PC-9 (cell line): ENCODE data around the gene PSMG3. TPM values are rescaled to one million over a fixed set of nuclear protein-coding genes. Genes with fewer than 3 reads are reported as not detected.

Experiments
- BruUV-seq: library from RNA; stranded (reverse); fragments of 400-500 nt; replicated peaks from 2 replicates; lab custom pipeline; 2021; lab: Mats Ljungman, UMichigan
- CTCF ChIA-PET: fragments of 300-600 bp; sonication (Branson Sonifier 250); formaldehyde crosslinking; loops from one replicate; lab custom pipeline; 2022; ENCODE audit warnings: antibody characterized with exemption; lab: Charles Lee
- POLR2A ChIA-PET: fragments of 300-600 bp; sonication (Branson Sonifier 250); formaldehyde crosslinking; loops from one replicate; lab custom pipeline; 2022; ENCODE audit warnings: antibody characterized with exemption; ENCODE audit not compliant: unreplicated experiment; lab: Charles Lee
- DNase-seq, 2 experiments: peaks; one replicate each; pipeline versions ENCODE4 v3.0.0 to v3.0.0-alpha.2; 2015 to 2022; ENCODE audit warnings: mixed read lengths in 1 of 2
- H2AFZ ChIP-seq: fragments of 200-600 bp; sonication (generic); 2 replicates; pipeline ENCODE4 v1.8.1; 2017; ENCODE audit warnings: antibody characterized with exemption
- H3F3A ChIP-seq: fragments of 200-600 bp; sonication (generic); 2 replicates; pipeline ENCODE4 v1.8.1; 2017; ENCODE audit warnings: antibody characterized with exemption, mild to moderate bottlenecking, low read depth; ENCODE audit not compliant: insufficient read depth
- H3K27ac ChIP-seq: fragments of 200-600 bp; sonication (generic); 2 replicates; pipeline ENCODE4 v1.6.1; 2016; ENCODE audit warnings: mixed run types
- H3K27me3 ChIP-seq: fragments of 200-600 bp; sonication (generic); 2 replicates; pipeline ENCODE4 v1.6.1; 2016; ENCODE audit warnings: low read depth, mixed run types; ENCODE audit not compliant: insufficient read depth
- H3K36me3 ChIP-seq: fragments of 200-600 bp; sonication (generic); 2 replicates; pipeline ENCODE4 v1.6.1; 2016; ENCODE audit warnings: low read depth, mixed run types
- H3K4me1 ChIP-seq: fragments of 200-600 bp; sonication (generic); replicated peaks from 2 replicates; pipeline ENCODE4 v1.6.1; 2016; ENCODE audit warnings: mixed run types; ENCODE audit not compliant: insufficient read depth
- H3K4me2 ChIP-seq: fragments of 200-600 bp; sonication (generic); 2 replicates; pipeline ENCODE4 v1.6.1; 2017; ENCODE audit warnings: mixed run types
- H3K4me3 ChIP-seq: fragments of 200-600 bp; sonication (generic); 2 replicates; pipeline ENCODE4 v1.6.1; 2016; ENCODE audit warnings: mixed run types
- H3K79me2 ChIP-seq: fragments of 200-600 bp; sonication (generic); 2 replicates; pipeline ENCODE4 v1.6.1; 2017; ENCODE audit warnings: low read depth, mixed run types
- H3K9me2 ChIP-seq: fragments of 200-600 bp; sonication (generic); 2 replicates; pipeline ENCODE4 v1.8.1; 2017; ENCODE audit warnings: mild to moderate bottlenecking; ENCODE audit not compliant: insufficient read depth
- H3K9me3 ChIP-seq: fragments of 200-600 bp; sonication (generic); 2 replicates; pipeline ENCODE4 v1.8.1; 2016; ENCODE audit warnings: low read depth; ENCODE audit not compliant: insufficient read depth
- H4K20me1 ChIP-seq: fragments of 200-600 bp; sonication (generic); 2 replicates; pipeline ENCODE4 v1.8.1; 2017; ENCODE audit not compliant: insufficient read depth
- EZH2 ChIP-seq: fragments of 200-600 bp; sonication (generic); IDR thresholded peaks from 2 replicates; pipeline ENCODE4 v1.8.0; 2017; ENCODE audit warnings: antibody characterized with exemption, low read depth
- intact Hi-C: fragments of 100-400 bp; cut with micrococcal nuclease; formaldehyde crosslinking; loops from one replicate; pipeline ENCODE4 v1.10.0; 2022; ENCODE audit not compliant: unreplicated experiment
- total RNA-seq: library from RNA; stranded (reverse); gene quantifications from 2 replicates; pipeline ENCODE4 v1.2.3, GENCODE V29; 2021
- TF ChIP-seq, protein P1 (sequence below): fragments of 200-600 bp; sonication (generic); conservative IDR thresholded peaks from 2 replicates; pipeline ENCODE4 v1.6.1; 2017; ENCODE audit warnings: mixed run types, antibody characterized with exemption, mild to moderate bottlenecking, moderate library complexity

Gene PSMG3
- total RNA-seq, 1 experiment from 2014 or later, result 63.3 TPM

DNA sequence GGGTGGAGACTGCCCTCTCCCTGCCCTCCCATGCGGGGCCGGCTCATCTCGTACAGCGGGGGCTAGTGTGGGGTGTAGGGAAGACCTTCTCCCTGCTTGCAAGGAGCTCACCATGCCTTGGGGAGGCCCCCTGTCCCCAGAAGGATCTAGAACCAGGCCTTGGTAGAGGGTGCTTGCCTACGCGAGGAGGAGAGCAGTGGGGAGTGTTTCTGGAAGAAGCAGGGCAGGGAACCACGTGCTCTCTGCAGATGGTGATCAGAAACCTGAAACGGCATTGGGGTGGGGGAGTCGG lies 36.6 kb downstream of the PSMG3 start:
- H3K27me3 ChIP-seq, result no peaks in the 10 kb centered on the region
- peak overlapping the region; percentile 89 for H3K27ac ChIP-seq
- peaks cover 10% of the 10 kb centered on the region for H3K36me3 ChIP-seq
- ChIA-PET POLR2A (interaction anchor here (0.5 to 1.0 kb wide), 3 partner anchors 23 to 583 kb away, joined by 5 to 16 read pairs (median 6); partner anchors contain the start of gene TMEM184A), CTCF (interaction anchor here (0.9 kb wide), 1 partner anchor 23 kb away, joined by 3 read pairs; the partner anchor contains the start of gene TMEM184A)
- peaks cover 56% of the 10 kb centered on the region for H3K4me1 ChIP-seq
- no peak for DNase-seq
- H3K9me2 ChIP-seq, result no peaks in the 10 kb centered on the region
- peaks cover 55% of the 10 kb centered on the region for H4K20me1 ChIP-seq
- intact Hi-C loops, result loop anchor here (1.0 to 10.0 kb wide), 4 partner anchors 20 to 992 kb away; partner anchors contain the start of genes INTS1 and TMEM184A
- no peak overlapping the region for H2AFZ ChIP-seq
- peaks cover 35% of the 10 kb centered on the region for H3F3A ChIP-seq
- peak overlapping the region; percentile 98 for H3K4me2 ChIP-seq
- no TSS peak for BruUV-seq
- no peak for TF ChIP-seq EZH2
- TF ChIP-seq, protein P1, sequence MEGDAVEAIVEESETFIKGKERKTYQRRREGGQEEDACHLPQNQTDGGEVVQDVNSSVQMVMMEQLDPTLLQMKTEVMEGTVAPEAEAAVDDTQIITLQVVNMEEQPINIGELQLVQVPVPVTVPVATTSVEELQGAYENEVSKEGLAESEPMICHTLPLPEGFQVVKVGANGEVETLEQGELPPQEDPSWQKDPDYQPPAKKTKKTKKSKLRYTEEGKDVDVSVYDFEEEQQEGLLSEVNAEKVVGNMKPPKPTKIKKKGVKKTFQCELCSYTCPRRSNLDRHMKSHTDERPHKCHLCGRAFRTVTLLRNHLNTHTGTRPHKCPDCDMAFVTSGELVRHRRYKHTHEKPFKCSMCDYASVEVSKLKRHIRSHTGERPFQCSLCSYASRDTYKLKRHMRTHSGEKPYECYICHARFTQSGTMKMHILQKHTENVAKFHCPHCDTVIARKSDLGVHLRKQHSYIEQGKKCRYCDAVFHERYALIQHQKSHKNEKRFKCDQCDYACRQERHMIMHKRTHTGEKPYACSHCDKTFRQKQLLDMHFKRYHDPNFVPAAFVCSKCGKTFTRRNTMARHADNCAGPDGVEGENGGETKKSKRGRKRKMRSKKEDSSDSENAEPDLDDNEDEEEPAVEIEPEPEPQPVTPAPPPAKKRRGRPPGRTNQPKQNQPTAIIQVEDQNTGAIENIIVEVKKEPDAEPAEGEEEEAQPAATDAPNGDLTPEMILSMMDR, result no peak
- no peaks in the 10 kb centered on the region for H3K9me3 ChIP-seq
- peak overlapping the region; percentile 64 for H3K4me3 ChIP-seq
- H3K79me2 ChIP-seq, result peaks cover 68% of the 10 kb centered on the region

DNA sequence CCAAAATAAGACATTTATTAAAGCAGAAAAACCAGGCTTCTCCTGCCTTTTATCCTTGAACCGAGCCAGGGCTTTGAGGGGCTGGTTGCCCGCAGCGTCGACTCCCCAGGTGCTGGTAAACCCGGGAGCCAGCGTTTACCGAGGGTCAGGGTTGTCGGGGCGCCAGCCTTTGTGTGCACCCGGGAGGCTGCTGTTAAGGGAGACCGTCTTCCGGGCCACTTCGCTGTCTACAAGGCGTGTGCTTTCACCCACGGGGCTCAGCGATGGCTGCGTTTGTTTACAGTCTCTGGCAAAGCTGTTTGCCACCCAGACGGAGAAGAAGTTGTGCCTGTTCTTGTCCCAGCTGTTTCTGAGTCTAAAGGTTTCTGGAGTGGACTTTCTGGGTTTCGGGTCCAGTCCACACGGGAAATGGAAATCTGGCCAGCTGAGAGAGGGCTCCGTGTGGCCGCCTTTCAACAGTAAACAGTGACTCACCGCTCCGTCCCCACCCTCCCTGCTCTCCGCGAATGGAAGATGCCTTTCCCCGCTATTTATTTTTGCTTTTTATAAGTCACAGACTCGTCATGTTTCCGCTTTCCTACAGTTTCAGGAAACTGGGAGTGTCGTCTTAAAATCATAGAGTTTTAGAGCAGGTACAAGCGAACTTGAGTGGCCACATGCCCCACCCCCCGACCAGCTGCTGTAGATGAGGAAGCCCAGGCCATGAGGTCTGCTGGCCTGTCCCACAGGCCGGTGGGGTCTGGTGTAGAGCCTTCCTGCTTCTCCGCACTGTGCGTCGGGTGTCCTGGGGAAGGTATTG lies 37.2 kb downstream of the PSMG3 start:
- Histone ChIP-seq H3K9me2 (no peaks in the 10 kb centered on the region), H3K4me2 (peak overlapping the region; percentile 98), H3K79me2 (peaks cover 63% of the 10 kb centered on the region), H3K36me3 (peaks cover 6% of the 10 kb centered on the region), H3K4me3 (peak overlapping the region; percentile 64), H4K20me1 (peaks cover 50% of the 10 kb centered on the region), H3F3A (peaks cover 35% of the 10 kb centered on the region), H3K9me3 (no peaks in the 10 kb centered on the region), H3K27ac (peak overlapping the region; percentile 89), H3K4me1 (peaks cover 51% of the 10 kb centered on the region), H2AFZ (no peak overlapping the region), H3K27me3 (no peaks in the 10 kb centered on the region)
- TF ChIP-seq, protein P1, result no peak
- TF ChIP-seq EZH2, result no peak
- DNase-seq, result peak; percentile 88 to 97
- intact Hi-C loops, result loop anchor here (1.0 to 10.0 kb wide), 5 partner anchors 20 to 992 kb away; partner anchors contain the start of genes INTS1 and TMEM184A
- TSS peak; percentile 88 for BruUV-seq
- ChIA-PET CTCF (no interaction called here), POLR2A (interaction anchor here (1.0 kb wide), 1 partner anchor 23 kb away, joined by 5 read pairs; the partner anchor contains the start of gene TMEM184A)

DNA sequence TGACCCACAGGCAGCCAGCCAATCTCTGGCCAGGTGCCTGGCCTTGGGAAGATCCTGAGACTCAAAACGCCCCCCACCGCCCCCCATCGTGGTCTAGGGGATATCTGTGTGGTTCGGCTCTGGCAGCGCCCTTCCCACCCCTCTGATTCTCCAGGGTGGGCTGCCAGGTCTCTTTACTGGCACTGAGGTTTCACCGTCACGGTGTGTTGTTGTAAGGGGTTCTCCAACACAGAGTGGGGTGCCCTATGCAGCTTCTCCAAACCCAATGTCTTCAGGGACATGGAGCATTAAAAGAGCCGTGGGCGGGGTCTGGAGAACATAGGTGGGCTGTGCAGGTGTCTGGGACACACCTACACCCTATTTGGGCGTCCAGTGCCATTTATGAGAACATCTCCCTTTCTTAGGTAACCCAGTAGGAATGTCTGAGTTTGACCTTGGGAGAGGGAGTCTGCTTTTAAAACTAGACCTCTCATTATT lies 37.8 kb downstream of the PSMG3 start:
- no TSS peak for BruUV-seq
- no peak overlapping the region for H2AFZ ChIP-seq
- H3K27ac ChIP-seq, result peak overlapping the region; percentile 89
- no peaks in the 10 kb centered on the region for H3K9me3 ChIP-seq
- DNase-seq, result peak in 1 of 2 experiments; percentile 57
- peaks cover 47% of the 10 kb centered on the region for H4K20me1 ChIP-seq
- H3K36me3 ChIP-seq, result peaks cover 5% of the 10 kb centered on the region
- no peaks in the 10 kb centered on the region for H3K9me2 ChIP-seq
- H3K4me2 ChIP-seq, result peak overlapping the region; percentile 98
- peaks cover 58% of the 10 kb centered on the region for H3K79me2 ChIP-seq
- peaks cover 40% of the 10 kb centered on the region for H3F3A ChIP-seq
- TF ChIP-seq, protein P1, result no peak
- TF ChIP-seq EZH2, result no peak
- 0 out of 2 replicates have a peak, but pooled peaks cover 1% of the 10 kb centered on the region for H3K27me3 ChIP-seq
- intact Hi-C loops, result loop anchor here (1.0 to 10.0 kb wide), 3 partner anchors 19 to 993 kb away; no protein-coding TSS in a partner anchor
- POLR2A ChIA-PET, result interaction anchor here (0.6 to 1.0 kb wide), 3 partner anchors 24 to 822 kb away, joined by 5 to 17 read pairs (median 5); partner anchors contain the start of gene TMEM184A
- peaks cover 46% of the 10 kb centered on the region for H3K4me1 ChIP-seq
- CTCF ChIA-PET, result no interaction called here
- peak overlapping the region; percentile 64 for H3K4me3 ChIP-seq
